ENCODE measurements around the gene IGSF11.

DNA sequence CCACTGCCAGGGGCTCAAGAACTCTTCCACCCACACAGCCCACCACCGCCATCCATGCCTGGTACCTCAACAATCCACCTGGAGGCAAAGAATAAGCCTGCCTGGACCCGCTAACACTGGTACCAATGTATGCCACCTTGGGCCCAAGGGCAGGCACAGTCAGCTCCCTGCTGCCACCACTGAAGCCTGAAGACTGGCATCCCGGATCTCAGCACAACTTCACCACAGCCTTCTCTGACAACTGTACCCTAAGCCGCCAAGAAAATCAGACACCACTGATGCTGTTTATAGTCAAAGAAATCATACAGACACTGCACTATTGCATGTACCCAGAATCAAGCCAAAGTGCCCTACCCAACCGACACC, 56.3 kb downstream of the IGSF11 start:
- TF ChIP-seq, protein P1, sequence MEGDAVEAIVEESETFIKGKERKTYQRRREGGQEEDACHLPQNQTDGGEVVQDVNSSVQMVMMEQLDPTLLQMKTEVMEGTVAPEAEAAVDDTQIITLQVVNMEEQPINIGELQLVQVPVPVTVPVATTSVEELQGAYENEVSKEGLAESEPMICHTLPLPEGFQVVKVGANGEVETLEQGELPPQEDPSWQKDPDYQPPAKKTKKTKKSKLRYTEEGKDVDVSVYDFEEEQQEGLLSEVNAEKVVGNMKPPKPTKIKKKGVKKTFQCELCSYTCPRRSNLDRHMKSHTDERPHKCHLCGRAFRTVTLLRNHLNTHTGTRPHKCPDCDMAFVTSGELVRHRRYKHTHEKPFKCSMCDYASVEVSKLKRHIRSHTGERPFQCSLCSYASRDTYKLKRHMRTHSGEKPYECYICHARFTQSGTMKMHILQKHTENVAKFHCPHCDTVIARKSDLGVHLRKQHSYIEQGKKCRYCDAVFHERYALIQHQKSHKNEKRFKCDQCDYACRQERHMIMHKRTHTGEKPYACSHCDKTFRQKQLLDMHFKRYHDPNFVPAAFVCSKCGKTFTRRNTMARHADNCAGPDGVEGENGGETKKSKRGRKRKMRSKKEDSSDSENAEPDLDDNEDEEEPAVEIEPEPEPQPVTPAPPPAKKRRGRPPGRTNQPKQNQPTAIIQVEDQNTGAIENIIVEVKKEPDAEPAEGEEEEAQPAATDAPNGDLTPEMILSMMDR (optimal IDR thresholded peaks at IDR 0.05 in 1 of 3, IDR thresholded peaks at IDR 0.05 in 1 of 3, conservative IDR thresholded peaks at IDR 0.05 in 1 of 3; ENCODE audit: extremely low read depth in 1 of 3, insufficient read depth in 2 of 3, low read length in 3 of 3): no peak
- no peak for TF ChIP-seq EZH2 (IDR thresholded peaks at IDR 0.05; ENCODE audit: low read length)
